ENCODE results near the gene UBR4. TPM values are rescaled to one million over a fixed set of nuclear protein-coding genes. Genes with fewer than 3 reads are reported as not detected.

UBR4 gene
- total and polyA plus RNA-seq, 5 donors: 48.9 to 70.3 (median 64.5) TPM

DNA sequence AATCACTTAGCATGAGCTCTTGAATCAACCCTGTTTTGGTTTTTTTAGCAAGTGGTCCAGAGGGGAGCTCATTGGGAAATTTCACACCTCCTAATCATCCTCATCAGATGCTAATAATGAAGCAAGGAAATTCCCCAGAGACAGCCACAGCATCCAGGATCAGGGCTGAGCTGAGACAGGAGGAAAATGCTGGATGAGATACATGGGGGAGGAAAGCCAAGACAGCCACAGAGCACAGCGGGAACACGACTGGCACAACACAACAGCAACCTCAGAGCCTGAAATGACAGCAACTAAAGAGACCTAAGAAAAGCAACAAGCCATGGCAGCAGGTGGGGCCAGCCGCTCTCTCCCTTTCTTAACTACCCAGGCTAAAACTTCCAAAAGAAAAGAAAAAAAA lies 70.4 kb downstream of the UBR4 start:
- WGBS: 65% methylated on average over 3 of the region's 3 CpGs
- Histone ChIP-seq H3K27ac (ENCODE audit: low read length) (no peak overlapping the region), H3K4me1 (ENCODE audit: control insufficient read depth, insufficient read depth, low read length) (no peaks in the 10 kb centered on the region), H3K9me3 (ENCODE audit: control insufficient read depth, low read length) (no peaks in the 10 kb centered on the region), H3K27me3 (ENCODE audit: control insufficient read depth, insufficient read depth) (no peaks in the 10 kb centered on the region), H3K4me3 (ENCODE audit: low read length) (no peak overlapping the region)
- intact Hi-C loops (cut with DNase I): loop anchor here in 1 of 4 donors (10.0 kb wide), 1 partner anchor 45 kb away; no protein-coding TSS in a partner anchor
- DNase-seq (no peak), ATAC-seq (no peak)

DNA sequence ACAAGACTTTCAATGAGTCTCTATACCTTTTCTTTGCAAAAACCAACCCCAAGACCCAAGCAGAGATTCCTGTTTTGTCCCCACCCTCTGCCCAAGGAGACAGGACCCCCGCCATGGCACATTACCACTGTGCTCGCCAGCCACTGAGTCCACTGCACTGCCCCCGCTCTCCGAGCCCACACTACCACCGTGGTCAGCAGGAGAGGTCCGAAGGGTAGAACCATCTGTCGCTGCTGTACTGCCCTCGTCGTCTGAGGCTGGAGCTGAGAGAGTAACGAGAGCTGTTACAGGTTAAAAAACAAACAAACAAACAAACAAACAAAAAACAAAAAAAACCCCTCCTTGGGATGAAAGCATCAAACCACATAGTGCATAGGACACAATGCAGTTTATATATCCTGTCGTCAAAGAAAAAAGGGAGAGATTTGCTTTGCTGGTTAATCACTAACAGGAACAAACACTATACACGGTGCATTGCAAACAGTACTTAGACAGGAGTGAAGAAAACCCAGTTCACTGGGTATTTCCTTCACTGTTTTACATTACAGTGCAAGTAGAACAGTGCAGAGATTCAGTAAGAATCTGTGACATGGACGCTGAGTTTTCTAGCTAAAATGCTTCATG lies 71.0 kb downstream of the UBR4 start:
- H3K27ac ChIP-seq (ENCODE audit: low read length): no peak overlapping the region
- ATAC-seq (no peak), DNase-seq (no peak)
- 78% methylated on average over 13 of the region's 13 CpGs for WGBS
- no peak overlapping the region for H3K4me3 ChIP-seq (ENCODE audit: low read length)
- no peaks in the 10 kb centered on the region for H3K4me1 ChIP-seq (ENCODE audit: control insufficient read depth, insufficient read depth, low read length)
- intact Hi-C loops (cut with DNase I): loop anchor here in 1 of 4 donors (10.0 kb wide), 1 partner anchor 46 kb away; no protein-coding TSS in a partner anchor
- H3K9me3 ChIP-seq (ENCODE audit: control insufficient read depth, low read length): no peaks in the 10 kb centered on the region
- no peaks in the 10 kb centered on the region for H3K27me3 ChIP-seq (ENCODE audit: control insufficient read depth, insufficient read depth)

DNA sequence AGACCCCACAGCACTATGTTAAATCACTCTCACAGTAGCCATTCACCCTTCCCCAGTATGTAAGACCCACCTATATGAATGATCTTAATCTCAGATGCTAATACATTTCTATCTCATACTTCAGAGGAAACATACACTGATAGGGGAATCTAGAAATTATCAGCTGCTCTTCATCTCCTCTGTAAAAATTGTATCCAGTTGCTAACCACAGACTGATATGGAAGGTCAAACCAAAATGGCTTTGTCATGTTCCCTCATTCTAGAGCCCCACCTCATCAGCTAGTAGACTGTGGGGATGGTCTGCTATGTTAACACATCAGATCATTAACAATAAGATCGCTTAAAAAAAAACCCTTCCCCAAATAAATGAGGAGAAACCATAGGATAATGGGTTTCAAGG lies 71.7 kb downstream of the UBR4 start:
- H3K4me1 ChIP-seq (ENCODE audit: control insufficient read depth, insufficient read depth, low read length): no peaks in the 10 kb centered on the region
- no peak for ATAC-seq
- H3K9me3 ChIP-seq (ENCODE audit: control insufficient read depth, low read length): no peaks in the 10 kb centered on the region
- no peak overlapping the region for H3K4me3 ChIP-seq (ENCODE audit: low read length)
- intact Hi-C loops (cut with DNase I): loop anchor here in 1 of 4 donors (10.0 kb wide), 1 partner anchor 46 kb away; no protein-coding TSS in a partner anchor
- WGBS: 97% methylated on average over 1 of the region's 1 CpG
- DNase-seq: no peak
- no peak overlapping the region for H3K27ac ChIP-seq (ENCODE audit: low read length)
- no peaks in the 10 kb centered on the region for H3K27me3 ChIP-seq (ENCODE audit: control insufficient read depth, insufficient read depth)

DNA sequence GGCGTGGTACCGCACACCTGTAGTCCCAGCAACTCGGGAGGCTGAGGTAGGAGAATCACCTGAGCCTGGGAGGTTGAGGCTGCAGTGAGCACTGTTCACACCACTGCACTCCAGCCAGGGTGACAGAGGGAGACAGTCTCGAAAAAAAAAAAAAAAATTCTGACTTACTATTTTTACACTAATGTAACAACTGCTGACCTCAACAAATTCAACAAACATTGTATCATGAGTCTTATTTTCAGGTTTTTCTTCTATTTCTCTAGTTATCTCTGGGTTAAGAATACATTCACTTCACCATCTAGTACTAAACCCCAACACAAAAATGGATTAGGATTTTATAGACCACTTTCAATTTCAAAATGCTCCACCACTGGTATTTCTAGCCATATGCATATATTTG lies 72.9 kb downstream of the UBR4 start:
- 90% methylated on average over 4 of the region's 4 CpGs for WGBS
- intact Hi-C loops (cut with DNase I): loop anchor here in 1 of 4 donors (10.0 kb wide), 1 partner anchor 48 kb away; no protein-coding TSS in a partner anchor
- DNase-seq (no peak), ATAC-seq (no peak)
- no peaks in the 10 kb centered on the region for H3K9me3 ChIP-seq (ENCODE audit: control insufficient read depth, low read length)
- H3K4me1 ChIP-seq (ENCODE audit: control insufficient read depth, insufficient read depth, low read length): no peaks in the 10 kb centered on the region
- no peak overlapping the region for H3K4me3 ChIP-seq (ENCODE audit: low read length)
- H3K27me3 ChIP-seq (ENCODE audit: control insufficient read depth, insufficient read depth): no peaks in the 10 kb centered on the region
- H3K27ac ChIP-seq (ENCODE audit: low read length): no peak overlapping the region

DNA sequence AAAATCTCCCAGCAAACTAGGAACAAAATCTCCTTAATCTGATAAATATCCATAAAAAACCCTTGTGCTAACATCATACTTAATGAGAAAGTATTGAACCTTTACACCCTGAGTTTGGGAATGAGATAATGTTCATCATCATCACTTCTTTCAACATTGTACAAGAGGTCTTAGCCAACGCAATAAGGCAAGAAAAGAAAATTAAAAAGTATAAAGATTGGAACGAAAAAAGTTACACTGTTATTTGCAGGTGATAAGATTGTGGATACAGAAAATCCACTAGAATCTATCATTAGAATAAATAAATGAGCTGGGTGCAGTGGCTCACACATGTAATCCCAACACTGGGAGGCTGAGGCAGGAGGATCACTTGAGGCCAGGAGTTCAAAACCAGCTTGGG lies 76.7 kb downstream of the UBR4 start:
- Histone ChIP-seq H3K4me3 (ENCODE audit: low read length) (no peak overlapping the region), H3K27me3 (ENCODE audit: control insufficient read depth, insufficient read depth) (no peaks in the 10 kb centered on the region), H3K27ac (ENCODE audit: low read length) (no peak overlapping the region), H3K4me1 (ENCODE audit: control insufficient read depth, insufficient read depth, low read length) (no peaks in the 10 kb centered on the region), H3K9me3 (ENCODE audit: control insufficient read depth, low read length) (no peaks in the 10 kb centered on the region)
- no peak for ATAC-seq
- DNase-seq: no peak
- WGBS: 97% methylated on average over 2 of the region's 2 CpGs
- intact Hi-C loops (cut with DNase I): loop anchor here in 1 of 4 donors (10.0 kb wide), 1 partner anchor 51 kb away; no protein-coding TSS in a partner anchor

DNA sequence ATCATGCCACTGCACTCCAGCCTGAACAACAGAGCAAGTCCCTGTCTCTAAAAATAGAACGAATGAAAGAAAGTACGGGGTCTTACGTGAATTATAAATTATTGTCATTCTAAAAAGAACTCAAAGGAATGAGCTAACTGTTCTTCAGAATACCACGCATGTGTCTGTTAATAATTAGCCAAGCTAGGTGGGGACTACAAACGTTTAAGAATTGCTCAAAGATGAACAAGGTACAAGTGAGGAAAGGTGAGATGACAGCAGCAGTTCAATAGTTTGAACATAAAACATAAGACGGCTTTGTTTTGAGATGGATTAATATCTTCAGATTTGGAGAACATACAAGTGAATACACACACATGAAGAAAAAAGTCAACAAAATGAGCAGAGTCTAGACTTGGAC lies 79.6 kb downstream of the UBR4 start:
- Histone ChIP-seq H3K4me3 (ENCODE audit: low read length) (no peak overlapping the region), H3K27ac (ENCODE audit: low read length) (no peak overlapping the region), H3K27me3 (ENCODE audit: control insufficient read depth, insufficient read depth) (no peaks in the 10 kb centered on the region), H3K9me3 (ENCODE audit: control insufficient read depth, low read length) (no peaks in the 10 kb centered on the region), H3K4me1 (ENCODE audit: control insufficient read depth, insufficient read depth, low read length) (no peaks in the 10 kb centered on the region)
- ATAC-seq (no peak), DNase-seq (no peak)
- intact Hi-C loops (cut with DNase I): loop anchor here in 1 of 4 donors (10.0 kb wide), 1 partner anchor 54 kb away; no protein-coding TSS in a partner anchor
- WGBS: 87% methylated on average over 6 of the region's 6 CpGs

DNA sequence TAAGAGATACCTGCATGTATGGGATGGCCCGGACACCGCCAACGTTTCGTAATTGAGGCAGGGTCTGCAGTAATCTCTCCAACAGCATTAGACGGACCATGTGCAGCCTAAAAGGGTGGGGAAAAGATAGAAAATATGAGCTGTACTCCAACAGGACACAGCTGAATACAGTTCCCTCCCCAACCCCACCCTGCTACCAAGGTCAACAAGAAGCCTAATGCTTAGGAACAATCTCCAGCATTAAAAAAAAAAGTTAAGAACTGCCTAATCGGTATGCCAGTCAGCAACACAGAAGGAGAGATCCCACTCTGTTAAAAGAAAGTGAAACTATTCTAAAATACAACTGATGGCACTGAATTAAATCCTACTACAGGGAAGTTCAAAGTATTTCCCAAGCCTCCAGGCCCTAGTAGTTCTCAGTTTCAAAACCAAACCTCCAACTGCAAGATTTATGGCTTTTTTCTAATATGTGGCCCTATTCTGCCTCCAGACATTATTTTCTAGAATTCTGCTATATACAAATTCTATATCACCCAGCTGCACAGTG lies 81.0 kb downstream of the UBR4 start:
- Histone ChIP-seq H3K9me3 (ENCODE audit: control insufficient read depth, low read length) (no peaks in the 10 kb centered on the region), H3K4me3 (ENCODE audit: low read length) (no peak overlapping the region), H3K4me1 (ENCODE audit: control insufficient read depth, insufficient read depth, low read length) (no peaks in the 10 kb centered on the region), H3K27ac (ENCODE audit: low read length) (no peak overlapping the region), H3K27me3 (ENCODE audit: control insufficient read depth, insufficient read depth) (no peaks in the 10 kb centered on the region)
- intact Hi-C loops (cut with DNase I): loop anchor here in 2 of 4 donors (10.0 kb wide), 2 partner anchors 46 to 666 kb away; partner anchors contain the start of gene TMCO4 (in 1 of the 2)
- WGBS: 85% methylated on average over 6 of the region's 6 CpGs
- DNase-seq: no peak
- peak; percentile 43 to 77 for ATAC-seq

DNA sequence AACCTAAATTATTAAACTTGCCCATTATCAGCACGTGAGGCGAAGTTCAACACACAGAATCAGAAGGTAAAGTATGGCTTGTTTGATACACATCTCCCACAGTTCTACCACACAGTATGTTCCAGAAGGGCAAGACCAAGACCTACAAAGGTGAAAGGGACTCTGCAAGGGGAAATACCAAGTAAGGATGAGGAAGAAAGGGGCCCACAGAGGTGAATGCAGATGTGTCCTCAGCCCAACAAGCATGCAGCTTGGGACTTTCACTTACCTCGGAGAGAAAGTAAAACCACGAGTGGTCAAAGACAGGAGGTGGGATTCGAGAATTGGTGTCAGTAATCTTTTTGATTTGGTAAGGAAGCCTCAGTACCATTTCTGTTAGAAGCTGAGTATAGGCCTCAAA lies 85.8 kb downstream of the UBR4 start:
- no peaks in the 10 kb centered on the region for H3K27me3 ChIP-seq (ENCODE audit: control insufficient read depth, insufficient read depth)
- no peaks in the 10 kb centered on the region for H3K9me3 ChIP-seq (ENCODE audit: control insufficient read depth, low read length)
- intact Hi-C loops (cut with DNase I): loop anchor here in 2 of 4 donors (10.0 kb wide), 2 partner anchors 51 to 671 kb away; partner anchors contain the start of gene TMCO4 (in 1 of the 2)
- 82% methylated on average over 5 of the region's 5 CpGs for WGBS
- DNase-seq (no peak), ATAC-seq (no peak)
- no peak overlapping the region for H3K4me3 ChIP-seq (ENCODE audit: low read length)
- H3K4me1 ChIP-seq (ENCODE audit: control insufficient read depth, insufficient read depth, low read length): no peaks in the 10 kb centered on the region
- no peak overlapping the region for H3K27ac ChIP-seq (ENCODE audit: low read length)

DNA sequence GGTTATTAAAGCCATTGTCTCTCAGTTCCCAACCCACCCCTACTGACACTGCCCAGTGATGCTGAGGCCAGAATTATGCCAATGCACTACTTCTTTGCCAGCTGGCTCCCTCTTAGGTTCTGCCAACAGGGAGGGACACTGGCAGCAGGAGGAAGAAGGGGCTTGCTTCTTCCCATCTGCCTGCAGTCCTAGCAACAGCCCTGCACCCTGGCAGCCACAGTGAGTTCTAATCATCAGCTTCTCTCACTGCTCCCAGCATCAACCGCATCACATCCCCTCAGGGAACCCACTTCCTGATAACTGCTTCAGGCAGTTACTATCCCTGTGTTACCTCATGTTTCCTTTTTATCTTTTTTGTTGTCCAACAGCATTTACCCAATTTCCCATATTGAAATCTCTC lies 86.2 kb downstream of the UBR4 start:
- Histone ChIP-seq H3K4me3 (ENCODE audit: low read length) (no peak overlapping the region), H3K9me3 (ENCODE audit: control insufficient read depth, low read length) (no peaks in the 10 kb centered on the region), H3K4me1 (ENCODE audit: control insufficient read depth, insufficient read depth, low read length) (no peaks in the 10 kb centered on the region), H3K27ac (ENCODE audit: low read length) (no peak overlapping the region), H3K27me3 (ENCODE audit: control insufficient read depth, insufficient read depth) (no peaks in the 10 kb centered on the region)
- 15% methylated on average over 1 of the region's 1 CpG for WGBS
- intact Hi-C loops (cut with DNase I): loop anchor here in 2 of 4 donors (10.0 kb wide), 2 partner anchors 51 to 671 kb away; partner anchors contain the start of gene TMCO4 (in 1 of the 2)
- ATAC-seq: peak in 1 of 2 donors; percentile 31
- peak in 1 of 3 donors; percentile 28 for DNase-seq

DNA sequence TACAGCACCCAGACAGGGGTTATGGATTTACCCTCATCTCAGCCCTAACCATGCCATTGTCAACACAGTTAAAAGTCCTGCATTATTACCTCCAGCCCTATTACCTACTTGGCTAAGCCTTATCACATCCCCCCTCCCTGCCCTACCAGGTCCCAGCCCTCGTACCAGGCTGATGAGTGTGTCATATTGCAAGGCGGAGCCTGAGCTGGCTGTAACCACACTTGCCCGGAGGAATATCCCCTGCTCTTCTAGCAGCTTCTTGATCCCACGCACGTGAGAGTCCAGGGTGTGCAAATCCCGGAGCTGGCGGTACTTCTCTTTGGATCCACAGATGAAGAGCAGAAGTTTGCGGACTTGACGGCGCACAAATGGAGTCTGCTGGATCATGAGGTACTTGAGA lies 87.4 kb downstream of the UBR4 start:
- 82% methylated on average over 10 of the region's 10 CpGs for whole genome bisulfite sequencing
- H3K9me3 ChIP-seq (ENCODE audit: control insufficient read depth, low read length): no peaks in the 10 kb centered on the region
- H3K4me1 ChIP-seq (ENCODE audit: control insufficient read depth, insufficient read depth, low read length): no peaks in the 10 kb centered on the region
- ATAC-seq (peak; percentile 51 to 54), DNase-seq (peak in 2 of 3 donors; percentile 39 to 48)
- H3K27me3 ChIP-seq (ENCODE audit: control insufficient read depth, insufficient read depth): no peaks in the 10 kb centered on the region
- intact Hi-C loops (cut with DNase I): loop anchor here in 2 of 4 donors (10.0 kb wide), 2 partner anchors 52 to 672 kb away; partner anchors contain the start of gene TMCO4 (in 1 of the 2)
- no peak overlapping the region for H3K4me3 ChIP-seq (ENCODE audit: low read length)
- H3K27ac ChIP-seq (ENCODE audit: low read length): no peak overlapping the region

DNA sequence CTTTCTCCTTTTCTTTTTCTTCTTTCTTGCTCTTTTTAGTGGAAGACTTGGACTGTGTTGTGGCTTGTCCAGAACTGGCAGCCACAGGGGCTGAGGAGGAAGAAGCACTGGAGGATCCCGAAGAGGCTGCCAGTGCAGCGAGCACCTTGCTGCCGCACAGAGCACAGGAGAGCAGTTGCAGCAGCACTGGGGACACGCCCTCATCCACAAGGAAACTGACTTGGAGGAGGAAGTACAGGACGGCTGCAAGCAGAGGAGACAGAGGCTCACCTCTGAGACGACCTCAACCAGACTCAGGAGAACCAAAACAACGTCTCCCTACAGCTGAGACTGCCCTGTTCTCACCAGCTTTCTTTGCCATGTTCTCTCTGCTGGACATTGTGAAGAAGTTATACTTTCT lies 88.9 kb downstream of the UBR4 start:
- no peaks in the 10 kb centered on the region for H3K9me3 ChIP-seq (ENCODE audit: control insufficient read depth, low read length)
- 76% methylated on average over 7 of the region's 7 CpGs for WGBS
- no peaks in the 10 kb centered on the region for H3K27me3 ChIP-seq (ENCODE audit: control insufficient read depth, insufficient read depth)
- no peak overlapping the region for H3K27ac ChIP-seq (ENCODE audit: low read length)
- H3K4me1 ChIP-seq (ENCODE audit: control insufficient read depth, insufficient read depth, low read length): no peaks in the 10 kb centered on the region
- intact Hi-C loops (cut with DNase I): loop anchor here in 2 of 4 donors (10.0 kb wide), 2 partner anchors 54 to 674 kb away; partner anchors contain the start of gene TMCO4 (in 1 of the 2)
- H3K4me3 ChIP-seq (ENCODE audit: low read length): no peak overlapping the region
- ATAC-seq (no peak), DNase-seq (no peak)
